Bronchial epithelial cell (primary cell): ENCODE results near the gene FBN1. TPM values are rescaled to one million over a fixed set of nuclear protein-coding genes. Genes with fewer than 3 reads are reported as not detected.
A peak's percentile ranks its signal among the peaks of the same experiment; 100 is the strongest.

Experiments
- DNase-seq: peaks from one replicate; pipeline ENCODE4 v3.0.0-alpha.2; 2010; ENCODE audit warnings: low read depth
- FAIRE-seq: peaks from 2 replicates; lab custom pipeline; 2011; peaks lifted over from hg19 to GRCh38; lab: Jason Lieb, UNC
- H3K27me3 ChIP-seq: 2 replicates; pipeline ENCODE4 v1.5.1; 2011; ENCODE audit warnings: low read length; ENCODE audit not compliant: control insufficient read depth, insufficient read depth
- H3K36me3 ChIP-seq: 2 replicates; pipeline ENCODE4 v1.5.1; 2011; ENCODE audit warnings: low read length; ENCODE audit not compliant: control insufficient read depth, insufficient read depth
- H3K4me3 ChIP-seq: 2 replicates; pipeline ENCODE4 v1.5.1; 2011; ENCODE audit warnings: mild to moderate bottlenecking, low read depth, low read length, control low read depth
- CTCF ChIP-seq: IDR thresholded peaks from 2 replicates; pipeline ENCODE4 v1.5.1; 2011; ENCODE audit warnings: mild to moderate bottlenecking, moderate library complexity, low read length, control low read depth, inconsistent platforms; ENCODE audit not compliant: insufficient read depth, severe bottlenecking
- total RNA-seq: library from RNA; depleted of rRNA; stranded (reverse); fragments of >200 nt; gene quantifications from 2 replicates; pipeline ENCODE4 v1.2.1, GENCODE V29; 2014

Gene FBN1
- total RNA-seq, 1 donor from 2014 or later, result 6.3 TPM

GRCh38 chr15:48423342-48423741, 222.2 kb downstream of the FBN1 start:
- H3K4me3 ChIP-seq, result no peak overlapping the region
- FAIRE-seq (peak; percentile 76), DNase-seq (peak; percentile 58)
- H3K36me3 ChIP-seq, result no peaks in the 10 kb centered on the region
- no peaks in the 10 kb centered on the region for H3K27me3 ChIP-seq
- no peak for TF ChIP-seq CTCF

GRCh38 chr15:48422401-48422800, 223.1 kb downstream of the FBN1 start:
- FAIRE-seq, result no peak
- no peak for DNase-seq
- no peak for TF ChIP-seq CTCF
- no peaks in the 10 kb centered on the region for H3K36me3 ChIP-seq
- H3K4me3 ChIP-seq, result no peak overlapping the region
- H3K27me3 ChIP-seq, result no peaks in the 10 kb centered on the region

- FAIRE-seq (no peak), DNase-seq (no peak)
- Histone ChIP-seq H3K27me3 (no peaks in the 10 kb centered on the region), H3K36me3 (no peaks in the 10 kb centered on the region), H3K4me3 (no peak overlapping the region)
- TF ChIP-seq CTCF, result no peak
Observed at GRCh38 chr15:48421362-48421761, 224.1 kb downstream of the FBN1 start.

- H3K36me3 ChIP-seq, result no peaks in the 10 kb centered on the region
Observed at GRCh38 chr15:48419896-48420295, 225.6 kb downstream of the FBN1 start.

GRCh38 chr15:48418343-48418742, 227.2 kb downstream of the FBN1 start:
- no peak for TF ChIP-seq CTCF
- no peaks in the 10 kb centered on the region for H3K36me3 ChIP-seq
- no peak overlapping the region for H3K4me3 ChIP-seq
- no peak for DNase-seq
- no peak for FAIRE-seq
- H3K27me3 ChIP-seq, result no peaks in the 10 kb centered on the region

More at GRCh38 chr15:48419896-48420295, 225.6 kb downstream of the FBN1 start:
- no peak for FAIRE-seq
- no peaks in the 10 kb centered on the region for H3K27me3 ChIP-seq
- no peak for DNase-seq
- no peak for TF ChIP-seq CTCF
- no peak overlapping the region for H3K4me3 ChIP-seq

GRCh38 chr15:48416301-48416700, 229.2 kb downstream of the FBN1 start:
- Histone ChIP-seq H3K27me3 (peaks cover 1% of the 10 kb centered on the region), H3K4me3 (no peak overlapping the region), H3K36me3 (no peaks in the 10 kb centered on the region)
- no peak for TF ChIP-seq CTCF
- DNase-seq (no peak), FAIRE-seq (no peak)
